Measurements from ENCODE around the gene CCDC160.

DNA sequence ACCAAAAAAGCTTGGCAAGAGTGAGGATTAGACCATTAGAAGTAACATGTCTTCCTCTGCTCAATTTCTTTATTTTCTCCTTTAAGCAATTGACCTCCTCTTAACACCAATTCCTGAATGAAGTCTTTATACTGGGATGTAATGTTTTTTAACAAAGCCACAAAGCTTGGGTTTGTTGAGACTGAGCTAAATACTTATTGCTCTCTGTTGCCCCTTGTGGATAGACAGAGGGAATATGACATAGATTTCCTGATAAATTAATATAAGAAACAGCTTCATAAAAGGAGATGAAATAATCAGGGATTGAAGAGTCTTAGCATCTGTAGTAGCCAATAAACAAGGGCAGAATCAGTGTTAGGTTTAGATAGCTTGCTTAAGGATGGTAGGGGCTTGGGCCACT is 57.6 kb downstream of the CCDC160 start:
- TF ChIP-seq SMC3 (conservative IDR thresholded peaks at IDR 0.05; ENCODE audit: poor library complexity) (no peak), TAF1 (IDR thresholded peaks at IDR 0.05; ENCODE audit: low read depth) (no peak), EP300 (conservative IDR thresholded peaks at IDR 0.05; ENCODE audit: poor library complexity, severe bottlenecking) (no peak), MXI1 (conservative IDR thresholded peaks at IDR 0.05; ENCODE audit: poor library complexity, severe bottlenecking) (no peak), EZH2 (IDR thresholded peaks at IDR 0.05; ENCODE audit: borderline replicate concordance, insufficient read depth, low read length, poor library complexity, severe bottlenecking) (no peak)
- TF ChIP-seq, protein P1, sequence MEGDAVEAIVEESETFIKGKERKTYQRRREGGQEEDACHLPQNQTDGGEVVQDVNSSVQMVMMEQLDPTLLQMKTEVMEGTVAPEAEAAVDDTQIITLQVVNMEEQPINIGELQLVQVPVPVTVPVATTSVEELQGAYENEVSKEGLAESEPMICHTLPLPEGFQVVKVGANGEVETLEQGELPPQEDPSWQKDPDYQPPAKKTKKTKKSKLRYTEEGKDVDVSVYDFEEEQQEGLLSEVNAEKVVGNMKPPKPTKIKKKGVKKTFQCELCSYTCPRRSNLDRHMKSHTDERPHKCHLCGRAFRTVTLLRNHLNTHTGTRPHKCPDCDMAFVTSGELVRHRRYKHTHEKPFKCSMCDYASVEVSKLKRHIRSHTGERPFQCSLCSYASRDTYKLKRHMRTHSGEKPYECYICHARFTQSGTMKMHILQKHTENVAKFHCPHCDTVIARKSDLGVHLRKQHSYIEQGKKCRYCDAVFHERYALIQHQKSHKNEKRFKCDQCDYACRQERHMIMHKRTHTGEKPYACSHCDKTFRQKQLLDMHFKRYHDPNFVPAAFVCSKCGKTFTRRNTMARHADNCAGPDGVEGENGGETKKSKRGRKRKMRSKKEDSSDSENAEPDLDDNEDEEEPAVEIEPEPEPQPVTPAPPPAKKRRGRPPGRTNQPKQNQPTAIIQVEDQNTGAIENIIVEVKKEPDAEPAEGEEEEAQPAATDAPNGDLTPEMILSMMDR (IDR thresholded peaks at IDR 0.05; ENCODE audit: poor library complexity, severe bottlenecking): peak; percentile 32

All from neural cell (in vitro differentiated cells).